GM15510 (cell line): ENCODE results near the gene MRPL4.
A peak's percentile ranks its signal among the peaks of the same experiment; 100 is the strongest.

Experiments used
- POLR2A ChIP-seq: IDR thresholded peaks from 3 replicates; pipeline ENCODE4 v1.6.1; 2011; ENCODE audit warnings: borderline replicate concordance; ENCODE audit not compliant: insufficient read length; ENCODE audit errors: extremely low read depth

MRPL4 gene

GRCh38 chr19:10288662-10289166 is 36.7 kb downstream of the MRPL4 start:
- TF ChIP-seq POLR2A: no peak

GRCh38 chr19:10289167-10289835 is 37.3 kb downstream of the MRPL4 start:
- TF ChIP-seq POLR2A: peak; percentile 37

GRCh38 chr19:10289836-10290356 is 37.9 kb downstream of the MRPL4 start, which contains the start of gene ICAM5:
ICAM5 (plus strand) TSS chr19:10289952; CDS start chr19:10290044, 92 bp downstream.
- no peak for TF ChIP-seq POLR2A

GRCh38 chr19:10290357-10290875 is 38.4 kb downstream of the MRPL4 start:
- no peak for TF ChIP-seq POLR2A

- no peak for TF ChIP-seq POLR2A
These were observed 39.0 kb downstream of the MRPL4 start for GRCh38 chr19:10290876-10291553.

- TF ChIP-seq POLR2A: no peak
These were observed 39.7 kb downstream of the MRPL4 start for GRCh38 chr19:10291554-10292205.

GRCh38 chr19:10292206-10292788 is 40.3 kb downstream of the MRPL4 start:
- no peak for TF ChIP-seq POLR2A

- TF ChIP-seq POLR2A: no peak
These were observed 41.0 kb downstream of the MRPL4 start for GRCh38 chr19:10292789-10293636.

GRCh38 chr19:10293637-10294367 is 41.8 kb downstream of the MRPL4 start:
- no peak for TF ChIP-seq POLR2A

- TF ChIP-seq POLR2A: no peak
These were observed 42.3 kb downstream of the MRPL4 start for GRCh38 chr19:10294368-10294697.

GRCh38 chr19:10295305-10295846 is 43.4 kb downstream of the MRPL4 start:
- peak; percentile 58 for TF ChIP-seq POLR2A

- TF ChIP-seq POLR2A: no peak
These were observed 44.0 kb downstream of the MRPL4 start for GRCh38 chr19:10295847-10296591.

- no peak for TF ChIP-seq POLR2A
These were observed 47.8 kb downstream of the MRPL4 start for GRCh38 chr19:10299545-10300458.
